Measurements from ENCODE around the gene NEDD8. TPM values are rescaled to one million over a fixed set of nuclear protein-coding genes. Genes with fewer than 3 reads are reported as not detected.
"Not testable (repeated sequence)": the region's sequence is repeated elsewhere in the genome, so short reads cannot be mapped to it uniquely, and the experiment has no call there.

NEDD8 gene
- polyA plus RNA-seq, 1 experiment, result 242 TPM

DNA sequence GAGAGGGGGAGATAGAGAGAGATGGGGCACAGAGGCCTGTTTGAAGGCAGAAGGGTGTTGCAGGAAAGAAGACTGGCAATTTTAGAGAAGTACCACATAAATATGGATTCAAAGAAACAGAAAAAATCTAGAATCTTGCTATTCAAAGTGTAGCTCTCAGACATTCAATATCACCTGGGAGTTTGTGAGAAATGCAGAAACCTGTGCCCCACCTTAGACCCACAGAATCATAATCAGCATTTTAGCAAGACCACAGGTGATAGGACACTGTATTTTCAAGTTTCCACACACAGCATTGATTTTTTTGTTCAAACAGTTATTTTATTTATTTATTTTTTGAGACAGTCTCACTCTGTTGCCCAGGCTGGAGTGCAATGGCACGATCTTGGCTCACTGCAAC lies 3.3 kb downstream of the NEDD8 start:
- POLR2A ChIA-PET, result no interaction called here
- DNase-seq (ENCODE audit: low read depth), result no peak
- TF ChIP-seq, protein P1, sequence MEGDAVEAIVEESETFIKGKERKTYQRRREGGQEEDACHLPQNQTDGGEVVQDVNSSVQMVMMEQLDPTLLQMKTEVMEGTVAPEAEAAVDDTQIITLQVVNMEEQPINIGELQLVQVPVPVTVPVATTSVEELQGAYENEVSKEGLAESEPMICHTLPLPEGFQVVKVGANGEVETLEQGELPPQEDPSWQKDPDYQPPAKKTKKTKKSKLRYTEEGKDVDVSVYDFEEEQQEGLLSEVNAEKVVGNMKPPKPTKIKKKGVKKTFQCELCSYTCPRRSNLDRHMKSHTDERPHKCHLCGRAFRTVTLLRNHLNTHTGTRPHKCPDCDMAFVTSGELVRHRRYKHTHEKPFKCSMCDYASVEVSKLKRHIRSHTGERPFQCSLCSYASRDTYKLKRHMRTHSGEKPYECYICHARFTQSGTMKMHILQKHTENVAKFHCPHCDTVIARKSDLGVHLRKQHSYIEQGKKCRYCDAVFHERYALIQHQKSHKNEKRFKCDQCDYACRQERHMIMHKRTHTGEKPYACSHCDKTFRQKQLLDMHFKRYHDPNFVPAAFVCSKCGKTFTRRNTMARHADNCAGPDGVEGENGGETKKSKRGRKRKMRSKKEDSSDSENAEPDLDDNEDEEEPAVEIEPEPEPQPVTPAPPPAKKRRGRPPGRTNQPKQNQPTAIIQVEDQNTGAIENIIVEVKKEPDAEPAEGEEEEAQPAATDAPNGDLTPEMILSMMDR (IDR thresholded peaks at IDR 0.05; ENCODE audit: insufficient read depth, low read depth, low read length), result no peak
- no peaks in the 10 kb centered on the region for H3K27me3 ChIP-seq (ENCODE audit: control insufficient read depth, insufficient read depth, low read length)
- no peaks in the 10 kb centered on the region; the same call in 1 of the 2 replicates for H3K36me3 ChIP-seq (ENCODE audit: control insufficient read depth, insufficient read depth, low read length)
- CTCF ChIA-PET, result interaction anchor here (1.0 to 1.3 kb wide), 3 partner anchors 9 to 13 kb away, joined by 4 to 8 read pairs (median 5); partner anchors contain the start of genes MDP1 and TINF2
- no peak overlapping the region for H3K4me3 ChIP-seq (ENCODE audit: low read depth, low read length)

DNA sequence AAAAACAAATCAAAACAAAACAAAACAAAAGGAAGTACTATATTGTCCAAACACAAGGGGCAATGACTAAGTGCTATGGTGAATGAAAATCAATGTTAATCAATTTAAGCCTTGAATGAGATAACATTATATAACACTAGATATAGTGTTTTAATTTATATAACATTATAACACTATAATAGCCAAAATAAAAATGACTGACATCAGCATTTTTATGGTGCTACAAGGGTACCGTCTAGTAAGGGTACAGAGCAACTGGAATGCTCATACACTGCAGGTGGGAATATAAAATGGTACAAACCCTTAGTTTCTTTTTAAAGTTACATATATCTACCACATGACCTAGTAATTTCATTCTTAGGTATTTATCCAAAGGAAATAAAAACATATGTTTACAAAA lies 5.7 kb downstream of the NEDD8 start:
- ChIA-PET POLR2A (no interaction called here), CTCF (no interaction called here)
- DNase-seq (ENCODE audit: low read depth), result no peak
- no peaks in the 10 kb centered on the region for H3K27me3 ChIP-seq (ENCODE audit: control insufficient read depth, insufficient read depth, low read length)
- H3K36me3 ChIP-seq (ENCODE audit: control insufficient read depth, insufficient read depth, low read length), result no peaks in the 10 kb centered on the region; the same call in 1 of the 2 replicates
- no peak overlapping the region for H3K4me3 ChIP-seq (ENCODE audit: low read depth, low read length)
- TF ChIP-seq, protein P1 (IDR thresholded peaks at IDR 0.05; ENCODE audit: insufficient read depth, low read depth, low read length), result no peak

DNA sequence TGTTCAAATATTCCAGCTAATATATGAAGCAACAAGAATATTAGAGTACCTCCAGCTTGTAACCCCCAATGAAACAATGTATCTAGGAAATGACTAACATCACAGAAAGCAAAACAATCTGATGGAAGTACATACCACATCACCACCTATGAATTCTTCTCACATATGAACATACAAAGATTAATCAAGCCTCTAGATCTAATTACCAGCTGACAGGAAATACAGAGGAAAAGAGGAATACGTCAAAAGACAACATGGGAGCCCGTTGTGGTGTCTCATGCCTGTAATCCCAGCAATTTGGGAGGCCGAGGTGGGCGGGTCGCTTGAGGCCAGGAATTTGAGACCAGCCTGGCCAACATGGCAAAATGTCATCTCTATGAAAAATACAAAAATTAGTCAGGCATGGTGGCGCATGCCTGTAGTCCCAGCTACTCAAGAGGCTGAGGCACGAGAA lies 7.5 kb downstream of the NEDD8 start:
- TF ChIP-seq, protein P1 (IDR thresholded peaks at IDR 0.05; ENCODE audit: insufficient read depth, low read depth, low read length), result no peak
- Histone ChIP-seq H3K27me3 (ENCODE audit: control insufficient read depth, insufficient read depth, low read length) (no peaks in the 10 kb centered on the region), H3K36me3 (ENCODE audit: control insufficient read depth, insufficient read depth, low read length) (no peaks in the 10 kb centered on the region; the same call in 1 of the 2 replicates), H3K4me3 (ENCODE audit: low read depth, low read length) (no peak overlapping the region)
- ChIA-PET CTCF (interaction anchor here (1.4 kb wide), 1 partner anchor 9 kb away, joined by 7 read pairs; the partner anchor contains the start of gene MDP1), POLR2A (no interaction called here)
- DNase-seq (ENCODE audit: low read depth), result no peak

DNA sequence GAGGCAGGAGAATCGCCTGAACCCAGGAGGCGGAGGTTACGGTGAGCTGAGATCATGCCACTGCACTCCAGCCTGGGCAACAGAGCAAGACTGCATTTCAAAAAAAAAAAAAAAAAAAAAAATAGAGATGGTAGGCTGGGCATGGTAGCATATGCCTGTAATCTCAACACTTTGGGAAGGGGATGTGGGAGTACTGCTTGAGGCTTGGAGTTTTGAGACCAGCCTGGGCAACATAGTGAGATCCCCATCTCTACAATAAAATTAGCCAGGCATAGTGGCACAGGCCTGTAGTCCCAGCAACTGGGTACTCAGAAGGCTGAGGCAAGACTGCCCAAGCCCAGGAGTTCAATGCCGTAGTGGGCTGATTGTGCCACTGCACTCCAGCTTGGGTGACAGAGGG lies 9.2 kb downstream of the NEDD8 start:
- H3K27me3 ChIP-seq (ENCODE audit: control insufficient read depth, insufficient read depth, low read length); H3K36me3 ChIP-seq (ENCODE audit: control insufficient read depth, insufficient read depth, low read length); DNase-seq (ENCODE audit: low read depth); H3K4me3 ChIP-seq (ENCODE audit: low read depth, low read length): not testable (repeated sequence)
- ChIA-PET POLR2A (interaction anchor here (0.6 kb wide), 1 partner anchor 9 kb away, joined by 8 read pairs; no protein-coding TSS in a partner anchor), CTCF (interaction anchor here (1.2 kb wide), 1 partner anchor 19 kb away, joined by 3 read pairs; the partner anchor contains the start of gene TINF2)

DNA sequence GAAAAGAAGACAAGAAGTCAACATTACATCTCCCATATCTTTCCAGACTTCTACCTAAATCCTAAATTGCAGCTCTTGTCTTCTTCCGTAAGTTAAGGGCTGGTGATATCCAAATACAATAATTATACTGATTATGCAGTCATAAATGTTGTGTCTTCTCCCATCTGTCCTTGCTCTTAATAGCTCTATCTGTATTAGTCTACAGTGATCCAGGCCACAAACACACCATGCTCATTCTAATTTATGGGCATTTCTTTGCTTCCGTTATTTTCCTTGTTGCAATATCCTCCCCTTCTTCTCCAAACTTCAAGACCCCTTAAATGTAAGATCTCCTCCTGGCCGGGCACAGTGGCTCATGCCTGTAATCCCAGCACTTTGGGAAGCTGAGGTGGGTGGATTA lies 12.6 kb downstream of the NEDD8 start:
- CTCF ChIA-PET, result interaction anchor here (0.8 to 1.6 kb wide), 4 partner anchors 23 to 138 kb away, joined by 3 to 5 read pairs (median 4); partner anchors contain the start of genes IRF9 and TINF2
- H3K27me3 ChIP-seq (ENCODE audit: control insufficient read depth, insufficient read depth, low read length), result no peaks in the 10 kb centered on the region
- H3K4me3 ChIP-seq (ENCODE audit: low read depth, low read length), result no peak overlapping the region
- POLR2A ChIA-PET, result interaction anchor here (0.6 kb wide), 1 partner anchor 46 kb away, joined by 6 read pairs; no protein-coding TSS in a partner anchor
- DNase-seq (ENCODE audit: low read depth), result no peak
- H3K36me3 ChIP-seq (ENCODE audit: control insufficient read depth, insufficient read depth, low read length), result peaks cover 5% of the 10 kb centered on the region
- TF ChIP-seq, protein P1 (IDR thresholded peaks at IDR 0.05; ENCODE audit: insufficient read depth, low read depth, low read length), result no peak
